ENCODE results near the gene EXD3. TPM values are rescaled to one million over a fixed set of nuclear protein-coding genes. Genes with fewer than 3 reads are reported as not detected.

EXD3 gene
- total and polyA plus RNA-seq, 2 of the 13 experiments (the other 11 are each of a cell fraction or from before 2014, with no cell fraction given): 2.7 to 4.8 TPM

- TF ChIP-seq FOXO4 (CRISPR knock-in tag; conservative IDR thresholded peaks at IDR 0.05) (no peak), ZNF878 (CRISPR knock-in tag; IDR thresholded peaks at IDR 0.05) (no peak), GTF2F1 (IDR thresholded peaks at IDR 0.05; ENCODE audit: low read length) (no peak), ZNF589 (CRISPR knock-in tag; conservative IDR thresholded peaks at IDR 0.05) (no peak), HOXA9 (CRISPR knock-in tag; IDR thresholded peaks at IDR 0.05; ENCODE audit: borderline replicate concordance) (no peak), THRA (CRISPR knock-in tag; IDR thresholded peaks at IDR 0.05; ENCODE audit: borderline replicate concordance) (no peak), ATF2 (CRISPR knock-in tag; IDR thresholded peaks at IDR 0.05) (no peak), SIX4 (CRISPR knock-in tag; IDR thresholded peaks at IDR 0.05) (no peak), FOXA1 (IDR thresholded peaks at IDR 0.05) (no peak), FOXA1 (CRISPR knock-in tag; IDR thresholded peaks at IDR 0.05) (no peak), RNF219 (CRISPR knock-in tag; IDR thresholded peaks at IDR 0.05) (no peak), ELK4 (CRISPR knock-in tag; IDR thresholded peaks at IDR 0.05; ENCODE audit: borderline replicate concordance) (no peak), MIER3 (CRISPR knock-in tag; IDR thresholded peaks at IDR 0.05; ENCODE audit: borderline replicate concordance) (no peak), ZNF569 (CRISPR knock-in tag; IDR thresholded peaks at IDR 0.05; ENCODE audit: borderline replicate concordance) (no peak), MAX (IDR thresholded peaks at IDR 0.05) (no peak), TIGD3 (CRISPR knock-in tag; IDR thresholded peaks at IDR 0.05; ENCODE audit: borderline replicate concordance) (no peak), TAF1 (CRISPR knock-in tag; IDR thresholded peaks at IDR 0.05) (no peak), ZNF639 (CRISPR knock-in tag; conservative IDR thresholded peaks at IDR 0.05) (no peak)
These were observed 36.8 kb upstream of the EXD3 start (continued) for GRCh38 chr9:137459601-137460362.
